Liver (tissue), 9 donors: Measurements from ENCODE around the gene NUP160. TPM values are rescaled to one million over a fixed set of nuclear protein-coding genes. Genes with fewer than 3 reads are reported as not detected.
"Not testable (repeated sequence)": the region's sequence is repeated elsewhere in the genome, so short reads cannot be mapped to it uniquely, and the experiment has no call there.

ENCODE experiments used
- DNase-seq: peaks from one replicate; pipeline ENCODE4 v3.0.0-alpha.2; 2017; ENCODE audit warnings: low spot score
- H3K27ac ChIP-seq, 2 donors: one replicate each; pipeline ENCODE4 v1.7.0; 2013; ENCODE audit warnings: inconsistent platforms in 2 of 2, low read length in 2 of 2, control low read depth in 1 of 2, low read depth in 1 of 2, mild to moderate bottlenecking in 1 of 2
- H3K27me3 ChIP-seq, 4 donors: one replicate each; pipeline versions ENCODE4 v1.6.1 to v1.7.0; 2013; ENCODE audit warnings: low read length in 3 of 4, inconsistent platforms in 1 of 4, mild to moderate bottlenecking in 1 of 4, moderate library complexity in 1 of 4; ENCODE audit not compliant: control insufficient read depth in 4 of 4, insufficient read depth in 4 of 4
- H3K36me3 ChIP-seq, 4 donors: one replicate each; pipeline versions ENCODE4 v1.6.1 to v1.7.0; 2013; ENCODE audit warnings: low read length in 3 of 4, mild to moderate bottlenecking in 3 of 4, low read depth in 1 of 4, moderate library complexity in 1 of 4; ENCODE audit not compliant: control insufficient read depth in 4 of 4, insufficient read depth in 3 of 4
- H3K4me1 ChIP-seq, 4 donors: one replicate each; pipeline versions ENCODE4 v1.6.1 to v1.7.0; 2013; ENCODE audit warnings: low read length in 3 of 4, mild to moderate bottlenecking in 3 of 4, moderate library complexity in 1 of 4; ENCODE audit not compliant: control insufficient read depth in 4 of 4, insufficient read depth in 4 of 4
- H3K4me3 ChIP-seq, 3 donors: one replicate each; pipeline versions ENCODE4 v1.6.1 to v1.7.0; 2013; ENCODE audit warnings: low read length in 3 of 3, control low read depth in 1 of 3, low read depth in 1 of 3, mild to moderate bottlenecking in 1 of 3
- H3K9ac ChIP-seq, 2 donors: one replicate each; pipeline ENCODE4 v1.7.0; 2013; ENCODE audit warnings: low read length in 2 of 2, mild to moderate bottlenecking in 2 of 2, moderate library complexity in 2 of 2, control low read depth in 1 of 2, low read depth in 1 of 2
- H3K9me3 ChIP-seq, 4 donors: one replicate each; pipeline versions ENCODE4 v1.6.1 to v1.7.0; 2013; ENCODE audit warnings: low read length in 3 of 4; ENCODE audit not compliant: control insufficient read depth in 4 of 4
- CTCF ChIP-seq: fragments of 150-350 bp; IDR thresholded peaks from 2 replicates; pipeline ENCODE4 v1.5.1; 2017; ENCODE audit warnings: improper control_type of control experiment, low read depth, low read length; ENCODE audit not compliant: missing input control
- FOXA1 ChIP-seq: IDR thresholded peaks from 2 replicates; pipeline ENCODE4 v1.6.1; 2016; ENCODE audit warnings: antibody characterized with exemption
- FOXA2 ChIP-seq: IDR thresholded peaks from 2 replicates; pipeline ENCODE4 v1.6.1; 2016; ENCODE audit warnings: antibody characterized with exemption
- GABPA ChIP-seq, 2 donors: IDR thresholded peaks in 1 of 2; conservative IDR thresholded peaks in 1 of 2; 2 replicates each; pipeline ENCODE4 v1.6.1; 2016; ENCODE audit warnings: antibody characterized with exemption in 2 of 2, mild to moderate bottlenecking in 1 of 2, moderate library complexity in 1 of 2
- JUND ChIP-seq, 2 donors: IDR thresholded peaks; 2 replicates each; pipeline ENCODE4 v1.6.1; 2016; ENCODE audit warnings: antibody characterized with exemption in 2 of 2
- MAX ChIP-seq: IDR thresholded peaks from 2 replicates; pipeline ENCODE4 v1.6.1; 2016; ENCODE audit warnings: antibody characterized with exemption
- NR2F2 ChIP-seq: IDR thresholded peaks from 2 replicates; pipeline ENCODE4 v1.6.1; 2016; ENCODE audit warnings: antibody characterized with exemption
- RAD21 ChIP-seq, 2 donors: IDR thresholded peaks; 2 replicates each; pipeline ENCODE4 v1.6.1; 2016; ENCODE audit warnings: antibody characterized with exemption in 2 of 2, mild to moderate bottlenecking in 2 of 2
- REST ChIP-seq: IDR thresholded peaks from 2 replicates; pipeline ENCODE4 v1.6.1; 2016; ENCODE audit warnings: antibody characterized with exemption, mild to moderate bottlenecking
- SP1 ChIP-seq: IDR thresholded peaks from 2 replicates; pipeline ENCODE4 v1.6.1; 2018; ENCODE audit warnings: antibody characterized with exemption, mild to moderate bottlenecking
- TAF1 ChIP-seq: conservative IDR thresholded peaks from 2 replicates; pipeline ENCODE4 v1.6.1; 2016; ENCODE audit warnings: antibody characterized with exemption, mild to moderate bottlenecking
- YY1 ChIP-seq: IDR thresholded peaks from 2 replicates; pipeline ENCODE4 v1.6.1; 2016; ENCODE audit warnings: antibody characterized with exemption, mild to moderate bottlenecking
- ZBTB33 ChIP-seq: IDR thresholded peaks from 2 replicates; pipeline ENCODE4 v1.6.1; 2016; ENCODE audit warnings: antibody characterized with exemption
- WGBS: extraction: QIAGEN DNeasy Blood & Tissue Kit; methylation state at CpG from one replicate; pipeline ENCODE4 v1.1.7; 2013; 5-methylcytosine and 5-hydroxymethylcytosine counted together
- polyA plus RNA-seq, 2 donors: library from polyadenylated mRNA; stranded (reverse) in 1 of 2; unstranded in 1 of 2; fragments of 200-250 nt in 1 of 2; fragments of >200 nt in 1 of 2; fragmentation: Nextera tagmentation in 1 of 2; extraction: Ambion mirVana in 1 of 2; gene quantifications; one replicate each; pipeline versions ENCODE4 v1.2.1 to v1.2.3, GENCODE V29; 2013 to 2015
- total RNA-seq, 2 donors: library from RNA; depleted of rRNA; stranded (reverse); fragments of >200 nt; gene quantifications; one replicate each; pipeline ENCODE4 v1.2.3, GENCODE V29; 2014
- donor health status: healthy.
- donor health status: healthy.
- donor health status: healthy.
- donor health status: healthy.
- donor health status: healthy.

Gene NUP160
- total and polyA plus RNA-seq, 4 donors = 7.0 to 36.6 (median 17.5) TPM

DNA sequence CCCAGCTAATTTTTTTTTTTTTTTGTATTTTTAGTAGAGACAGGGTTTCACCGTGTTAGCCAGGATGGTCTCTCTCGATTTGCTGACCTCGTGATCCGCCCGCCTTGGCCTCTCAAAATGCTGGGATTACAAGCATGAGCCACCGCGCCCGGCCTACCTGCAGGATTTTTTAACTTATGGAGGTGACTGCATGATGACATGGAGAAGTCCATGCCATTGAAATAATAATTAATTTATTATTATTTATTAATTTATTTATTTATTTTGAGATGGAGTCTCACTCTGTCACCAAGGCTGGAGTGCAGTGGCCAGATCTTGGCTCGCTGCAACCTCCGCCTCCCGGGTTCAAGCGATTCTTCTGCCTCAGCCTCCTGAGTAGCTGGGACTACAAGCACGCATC lies 34.3 kb upstream of the NUP160 start:
- WGBS = 93% methylated on average over 13 of the region's 13 CpGs
- not testable (repeated sequence) for H3K9me3 ChIP-seq, H3K27ac ChIP-seq, H3K4me3 ChIP-seq, H3K36me3 ChIP-seq, H3K27me3 ChIP-seq, H3K9ac ChIP-seq, DNase-seq, H3K4me1 ChIP-seq

DNA sequence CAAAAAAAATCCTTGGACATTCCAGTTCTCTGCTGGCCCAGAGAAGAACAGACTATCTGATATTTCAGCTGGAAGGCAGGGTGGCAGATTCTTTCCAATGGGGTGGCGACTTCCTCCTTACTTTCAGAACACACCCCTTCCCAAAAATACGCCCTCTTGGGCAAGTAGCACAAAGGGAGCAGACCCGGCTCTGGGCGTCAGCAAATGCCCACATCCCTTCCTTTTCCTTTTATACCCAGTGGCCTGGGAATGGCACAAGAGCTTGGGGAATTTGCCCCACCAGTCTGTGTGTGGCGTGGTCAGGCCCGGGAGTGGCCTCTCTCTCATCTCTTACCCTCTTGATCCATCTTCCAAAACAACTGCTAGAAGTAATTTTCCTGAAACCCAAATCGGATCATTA lies 33.0 kb upstream of the NUP160 start:
- H3K9me3 ChIP-seq = no peaks in the 10 kb centered on the region
- TF ChIP-seq REST = no peak
- no peak for TF ChIP-seq ZBTB33
- TF ChIP-seq RAD21 (IDR thresholded peaks at IDR 0.05) = no peak
- no peak for TF ChIP-seq NR2F2
- no peak for TF ChIP-seq TAF1
- no peak for TF ChIP-seq GABPA (IDR thresholded peaks at IDR 0.05 in 1 of 2, conservative IDR thresholded peaks at IDR 0.05 in 1 of 2)
- no peak for TF ChIP-seq SP1
- TF ChIP-seq CTCF = no peak
- no peak for TF ChIP-seq JUND (IDR thresholded peaks at IDR 0.05)
- TF ChIP-seq YY1 = no peak
- TF ChIP-seq MAX = no peak
- no peak for TF ChIP-seq FOXA1
- TF ChIP-seq FOXA2 = no peak
- no peak overlapping the region for H3K27ac ChIP-seq
- no peak for DNase-seq
- H3K36me3 ChIP-seq = no peaks in the 10 kb centered on the region
- H3K4me3 ChIP-seq = no peak overlapping the region
- 81% methylated on average over 7 of the region's 7 CpGs for WGBS
- no peaks in the 10 kb centered on the region for H3K4me1 ChIP-seq
- no peak overlapping the region for H3K9ac ChIP-seq
- H3K27me3 ChIP-seq = no peaks in the 10 kb centered on the region
